Measurements from ENCODE around the gene PLGLB1. TPM values are rescaled to one million over a fixed set of nuclear protein-coding genes. Genes with fewer than 3 reads are reported as not detected.

The PLGLB1 gene
- total RNA-seq: 0.55 and 0.57 TPM in 2 replicates

DNA sequence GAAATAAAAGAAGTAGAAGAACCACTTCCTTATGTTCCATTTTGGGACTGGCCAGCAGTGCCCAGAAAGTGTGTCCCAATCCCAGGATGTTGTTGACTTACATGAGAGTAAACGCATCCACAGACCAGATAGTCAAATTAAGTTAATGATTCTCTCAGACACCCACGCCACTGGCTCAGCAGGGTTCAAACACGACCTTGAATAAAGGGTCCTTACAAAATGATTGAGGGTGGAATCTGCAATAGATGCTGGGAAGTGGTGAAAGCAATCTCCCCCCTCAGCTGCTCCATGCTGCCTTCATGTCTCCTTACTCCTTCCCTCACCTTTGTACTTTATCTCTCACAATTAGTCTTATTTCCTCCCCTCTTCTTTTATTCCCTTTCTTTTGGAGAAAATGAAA lies at the start of gene PLGLB1:
Gene PLGLB1 (minus strand): TSS at position 101 of the 400 bp plus-strand sequence. CDS start 61 bp downstream, at position 40.

Other genes starting within 250 kb of the PLGLB1 start
- 0.04 and 0.08 TPM in 2 replicates for gene CD8A, start 230.9 kb downstream of the PLGLB1 start, total RNA-seq
- not detected in 2 replicates for gene CD8B, start 160.0 kb downstream of the PLGLB1 start, total RNA-seq
- 0.08 and 0.76 TPM in 2 replicates for gene RGPD1, start 79.7 kb downstream of the PLGLB1 start, total RNA-seq